HG03565 (cell line): ENCODE measurements around the gene ATP8A2.
A peak's percentile ranks its signal among the peaks of the same experiment; 100 is the strongest.

ENCODE experiments used
- ATAC-seq: cut with Tn5 transposase; IDR thresholded peaks from one replicate; pipeline ENCODE4 v1.9.1; 2021; ENCODE audit warnings: mild to moderate bottlenecking, moderate library complexity; ENCODE audit not compliant: unreplicated experiment

Gene ATP8A2

DNA sequence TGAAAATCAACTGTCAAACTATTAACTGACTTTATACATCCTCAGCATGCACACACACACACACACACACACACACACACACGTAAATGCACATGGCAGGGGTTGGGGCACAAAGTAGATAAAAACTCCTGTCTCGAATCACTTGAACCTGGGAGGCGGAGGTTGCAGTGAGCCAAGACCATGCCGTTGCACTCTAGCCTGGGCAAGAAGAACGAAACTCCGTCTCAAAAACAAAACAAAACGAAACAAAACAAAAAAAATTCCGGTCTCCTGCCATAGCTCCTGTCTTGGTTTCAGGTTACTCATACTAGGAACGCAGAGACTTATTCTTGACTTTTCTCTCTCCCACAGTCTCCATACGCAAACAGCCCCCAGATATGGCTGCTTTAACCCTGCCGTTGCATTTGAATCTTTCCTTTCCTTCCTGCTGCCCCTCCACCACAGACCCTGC is 531.1 kb downstream of the ATP8A2 start:
- peak; percentile 61 for ATAC-seq

DNA sequence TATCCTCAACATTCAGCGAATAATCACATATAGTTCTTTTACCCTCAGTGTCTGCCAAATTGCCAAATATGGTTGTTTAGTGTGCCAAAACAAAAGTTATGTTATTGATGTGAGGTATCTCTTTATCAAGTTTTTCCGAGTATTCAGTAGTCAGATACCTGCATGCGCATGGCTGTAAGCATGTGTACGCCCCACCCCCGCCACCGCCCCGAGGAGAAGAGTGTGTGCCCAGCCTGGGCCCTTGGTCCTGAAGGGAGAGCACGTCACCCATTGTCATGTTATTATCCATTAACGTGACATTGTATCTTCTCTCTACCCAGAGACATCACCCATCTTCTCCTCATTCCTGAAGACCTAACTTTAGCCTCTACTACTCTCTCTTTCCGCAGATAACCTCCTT is 533.1 kb downstream of the ATP8A2 start:
- no peak for ATAC-seq

DNA sequence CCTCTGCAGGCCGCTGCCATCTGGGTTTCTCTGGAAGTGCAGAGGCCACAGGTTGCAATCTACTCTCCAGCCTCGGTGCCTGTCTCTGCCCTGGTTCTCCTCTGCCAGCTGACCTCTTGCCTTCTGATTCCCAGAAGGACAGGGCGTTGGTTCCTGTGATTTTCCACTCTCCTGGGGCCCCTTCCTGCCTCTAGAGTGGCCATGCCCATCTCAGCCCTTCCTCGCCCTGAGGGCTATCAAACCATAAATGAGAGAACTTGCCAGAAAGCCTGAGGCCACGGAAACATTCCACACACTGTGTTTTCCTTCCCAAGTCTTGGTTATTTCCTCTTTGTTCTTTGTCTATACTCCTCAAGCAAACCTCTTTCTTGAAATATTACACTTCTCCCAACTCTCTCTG is 533.8 kb downstream of the ATP8A2 start:
- ATAC-seq, result no peak

DNA sequence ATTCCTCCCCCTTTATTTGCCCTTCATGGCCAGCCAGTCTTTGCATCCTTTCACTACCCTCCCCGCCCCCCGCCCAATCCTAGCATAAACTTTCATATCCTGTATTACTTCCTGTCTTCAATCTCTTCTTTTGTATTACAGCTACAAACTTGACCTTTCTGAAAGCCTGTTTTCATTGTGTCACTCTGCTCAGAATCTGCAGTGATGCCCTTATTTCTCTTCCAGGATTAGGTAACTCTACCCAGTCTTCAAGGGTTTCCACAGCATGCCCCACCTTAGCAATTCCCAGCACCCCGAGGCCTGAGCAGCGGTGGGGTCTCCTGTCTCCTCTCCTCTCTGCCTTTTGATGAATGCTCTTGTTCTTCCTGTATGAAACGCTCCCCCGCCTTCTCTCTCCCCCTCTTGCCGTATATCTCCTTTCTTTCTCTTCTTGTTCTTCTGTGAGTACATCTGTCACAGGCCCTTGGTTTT is 534.5 kb downstream of the ATP8A2 start:
- no peak for ATAC-seq

DNA sequence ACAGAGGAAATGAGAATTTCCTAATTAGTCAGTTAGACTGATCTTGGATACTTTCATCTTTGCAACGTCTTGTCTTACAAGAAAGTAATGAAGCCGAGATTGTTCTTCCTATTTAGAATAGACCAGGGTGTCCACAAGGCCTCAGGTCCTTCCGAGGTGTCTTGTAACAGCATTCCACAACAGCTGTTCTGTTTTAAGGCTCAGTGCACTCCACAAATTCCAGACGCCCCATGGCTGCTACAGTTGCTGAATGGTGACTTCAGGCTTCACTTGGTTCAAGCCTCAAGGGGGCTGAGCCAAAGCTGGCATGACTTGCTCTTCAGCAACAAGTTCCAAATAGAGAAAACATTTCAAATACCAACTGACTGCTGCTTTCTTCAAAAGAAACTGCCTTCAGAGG is 536.6 kb downstream of the ATP8A2 start:
- ATAC-seq, result no peak

DNA sequence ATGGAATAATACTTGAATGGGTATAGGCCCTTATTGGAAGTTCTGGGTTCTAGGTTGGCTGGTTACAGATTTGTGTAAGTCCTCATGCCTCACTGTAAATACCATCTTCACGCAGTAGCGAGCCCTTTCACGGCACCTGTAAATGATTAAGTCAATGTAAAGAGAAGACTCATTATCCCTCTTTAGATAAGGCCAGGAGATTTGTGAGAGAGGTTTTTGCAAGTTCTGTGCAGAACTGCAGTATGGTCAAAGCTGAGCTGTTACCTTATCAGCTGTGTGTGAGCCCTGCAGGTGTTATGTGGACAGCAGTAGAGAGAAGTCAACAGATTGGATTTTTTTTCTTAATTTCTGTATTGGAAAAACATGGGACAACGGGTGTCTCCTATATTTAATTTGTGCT is 538.5 kb downstream of the ATP8A2 start:
- ATAC-seq, result no peak

DNA sequence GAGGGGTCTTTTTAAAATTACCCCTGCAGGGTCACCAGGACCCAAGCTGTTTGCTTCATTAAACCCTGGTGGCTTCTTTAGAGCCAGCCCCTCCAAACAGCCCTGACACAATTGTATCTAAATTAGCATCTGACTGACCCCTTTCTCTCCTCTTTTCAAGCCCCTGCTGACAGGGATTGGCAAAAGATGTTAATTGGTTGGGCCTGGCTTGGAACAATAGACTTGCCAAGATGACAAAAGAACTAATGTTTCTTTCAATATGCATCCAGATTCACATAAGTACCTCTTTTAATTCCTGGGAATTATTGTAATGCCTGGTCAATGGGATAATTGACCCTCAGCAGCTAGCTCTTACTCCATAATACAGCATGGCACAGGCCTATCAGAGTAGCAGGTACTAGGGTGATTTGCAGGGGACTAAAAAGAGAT is 539.2 kb downstream of the ATP8A2 start:
- no peak for ATAC-seq

DNA sequence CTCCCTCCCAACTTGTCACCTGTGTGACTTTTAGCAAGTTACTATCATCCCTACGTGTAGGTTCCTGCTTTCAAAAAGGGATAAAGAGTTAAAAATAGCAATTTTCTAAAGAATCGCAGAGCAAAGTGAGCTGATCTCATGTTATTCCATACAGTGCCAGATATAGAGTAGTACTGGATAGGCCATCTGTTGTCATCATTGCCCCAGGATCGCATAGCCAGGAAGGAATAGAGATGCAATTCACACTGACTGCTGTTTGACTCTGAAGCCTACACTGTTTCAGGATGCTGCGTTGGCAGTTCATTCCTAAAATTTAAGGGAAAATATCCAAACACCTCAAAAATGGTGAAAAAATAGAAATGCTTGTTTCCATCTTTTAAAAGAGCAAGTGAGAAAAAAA is 541.2 kb downstream of the ATP8A2 start:
- ATAC-seq, result no peak

DNA sequence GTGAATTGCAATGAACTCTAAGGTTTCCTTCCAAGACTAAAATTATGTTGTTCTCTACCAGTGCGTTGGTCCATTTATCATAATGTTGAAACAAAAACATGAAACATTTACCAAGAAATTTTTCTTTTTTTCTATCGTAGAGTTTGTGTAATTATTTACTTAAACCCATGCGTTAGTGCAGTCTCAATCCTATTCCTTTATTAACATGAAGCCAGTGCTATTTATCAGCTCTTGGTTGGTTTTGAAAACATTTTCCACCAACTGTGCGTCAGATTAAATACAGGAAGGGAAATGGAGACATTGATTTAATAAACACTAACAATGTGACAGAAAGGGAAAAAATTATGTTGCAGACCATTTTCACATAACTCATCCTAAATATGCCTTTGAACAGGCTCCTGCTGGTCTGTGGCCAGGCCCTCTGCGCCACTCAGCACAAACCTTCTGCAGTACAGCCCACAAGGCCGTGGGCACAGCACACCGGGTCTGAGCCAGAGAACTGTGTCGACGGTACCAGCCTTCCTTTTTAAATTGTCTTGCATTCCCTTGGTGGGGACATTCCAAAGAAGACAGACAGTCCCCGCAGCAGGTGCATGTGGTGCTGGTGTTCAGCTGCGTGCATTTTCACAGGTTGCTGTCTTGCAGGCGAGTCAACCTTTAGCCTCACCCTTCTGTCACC is 544.2 kb downstream of the ATP8A2 start:
- ATAC-seq, result no peak

DNA sequence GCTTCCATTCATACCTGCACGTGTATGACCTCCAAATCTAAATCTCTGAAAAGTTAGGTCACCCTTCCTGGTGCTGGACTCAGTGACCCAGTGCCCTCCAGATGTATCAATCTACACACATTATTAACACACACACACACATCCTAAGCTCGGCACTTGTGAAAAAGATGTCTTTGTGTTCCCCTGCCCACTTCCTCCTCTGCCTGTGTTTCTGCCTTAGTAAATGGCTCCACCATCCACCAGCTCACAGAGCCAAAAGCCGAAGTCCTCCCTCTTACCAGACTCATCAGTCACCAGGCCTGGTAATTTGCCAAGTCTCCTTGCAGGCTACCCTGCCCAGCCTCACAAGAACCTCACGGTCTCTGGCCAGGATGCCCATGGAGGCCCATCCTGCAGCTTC is 548.5 kb downstream of the ATP8A2 start:
- ATAC-seq, result no peak

DNA sequence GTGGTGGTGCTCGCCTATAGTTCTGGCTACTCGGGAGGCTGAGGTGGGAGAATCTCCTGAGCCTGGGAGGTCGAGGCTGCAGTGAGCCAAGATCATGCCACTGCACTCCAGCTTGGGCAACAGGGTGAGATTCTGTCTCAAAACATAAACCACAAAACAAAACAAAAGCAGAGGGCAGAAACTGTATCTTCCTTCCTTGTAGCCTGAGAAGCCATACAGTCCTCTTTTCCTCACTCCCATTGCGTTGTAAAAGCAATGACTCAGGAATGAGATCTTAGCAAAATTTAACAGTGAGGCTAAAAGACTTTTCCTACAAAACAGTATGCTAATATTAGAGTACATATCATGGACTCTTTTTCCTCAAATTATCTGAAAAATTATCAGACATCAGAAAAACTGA is 549.2 kb downstream of the ATP8A2 start:
- ATAC-seq, result no peak

DNA sequence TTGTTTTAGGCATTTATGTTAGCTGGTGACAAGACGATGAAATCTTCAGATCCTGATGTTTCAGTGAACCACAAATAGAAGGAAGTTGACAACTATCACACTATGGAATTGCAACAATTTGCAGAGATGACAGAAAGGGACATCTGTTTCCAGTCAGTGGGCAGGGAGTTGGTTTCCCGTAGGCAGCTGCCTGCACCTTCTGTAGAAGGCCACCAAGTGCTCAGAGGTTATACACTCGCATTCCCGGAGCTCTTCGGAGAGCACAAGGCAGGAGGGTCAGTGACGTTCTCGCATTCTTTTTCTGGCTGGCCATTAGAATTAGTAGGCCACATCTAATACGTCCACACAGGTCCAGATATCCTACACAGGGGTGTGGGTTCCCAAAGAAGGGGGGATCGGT is 550.6 kb downstream of the ATP8A2 start:
- ATAC-seq, result no peak

DNA sequence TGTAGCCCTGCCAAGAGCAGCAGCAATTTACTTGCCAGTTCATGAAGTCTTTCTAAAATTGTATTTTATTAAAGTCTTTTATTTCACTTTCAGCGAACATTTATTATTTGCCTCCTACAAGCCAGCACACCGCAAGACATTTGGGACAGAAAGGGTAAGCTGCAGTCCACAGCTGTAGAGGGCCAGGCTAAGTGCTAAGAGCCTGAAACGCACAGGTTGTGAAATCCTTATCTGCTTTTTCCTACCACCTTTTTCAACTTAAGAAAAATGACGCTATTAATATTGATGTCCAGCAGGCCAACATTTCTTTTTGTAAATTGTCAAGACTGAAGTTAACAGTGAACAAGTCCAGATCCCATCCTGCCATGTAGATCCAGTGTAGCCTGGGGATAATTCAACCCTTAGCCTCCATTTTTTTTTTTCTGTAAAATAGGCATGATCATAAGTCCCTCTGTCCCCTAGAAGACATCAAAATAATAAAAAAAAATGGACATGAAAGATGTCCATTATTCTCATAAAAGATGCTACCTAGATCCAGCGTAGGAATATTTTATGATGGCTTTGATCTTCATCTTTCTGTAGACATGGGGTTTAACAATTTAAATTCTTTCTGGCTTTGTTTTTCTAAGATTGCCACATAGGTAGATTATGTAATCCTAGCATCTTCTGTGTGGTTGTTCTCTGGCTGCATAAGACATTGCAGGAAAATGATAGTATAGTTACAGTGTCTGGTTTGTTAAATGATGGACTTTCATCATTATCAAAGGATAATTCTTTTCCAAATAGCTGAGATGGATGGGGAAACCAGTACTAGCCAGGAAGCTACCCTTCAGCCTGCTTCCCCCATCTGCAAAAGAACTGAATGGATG is 551.7 kb downstream of the ATP8A2 start:
- ATAC-seq, result no peak

DNA sequence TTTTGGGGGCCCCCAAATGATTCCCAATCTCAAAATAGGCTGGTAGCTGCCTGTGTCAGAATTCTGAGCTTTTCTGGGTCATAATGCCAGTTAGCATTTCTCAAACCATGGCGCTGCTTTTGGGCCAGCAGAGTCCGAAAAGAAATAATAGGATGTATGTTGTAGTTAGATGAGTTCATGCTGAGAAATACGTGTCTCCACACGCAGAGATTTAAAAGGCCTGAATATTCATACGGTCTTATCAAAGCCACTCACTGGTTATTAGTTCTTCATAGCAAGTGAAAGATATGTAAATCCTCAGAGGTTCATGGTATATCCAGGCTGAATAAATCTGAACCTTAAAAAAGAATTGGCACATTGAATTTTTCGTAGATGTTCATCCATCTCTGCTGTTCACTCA is 555.6 kb downstream of the ATP8A2 start:
- ATAC-seq, result no peak

DNA sequence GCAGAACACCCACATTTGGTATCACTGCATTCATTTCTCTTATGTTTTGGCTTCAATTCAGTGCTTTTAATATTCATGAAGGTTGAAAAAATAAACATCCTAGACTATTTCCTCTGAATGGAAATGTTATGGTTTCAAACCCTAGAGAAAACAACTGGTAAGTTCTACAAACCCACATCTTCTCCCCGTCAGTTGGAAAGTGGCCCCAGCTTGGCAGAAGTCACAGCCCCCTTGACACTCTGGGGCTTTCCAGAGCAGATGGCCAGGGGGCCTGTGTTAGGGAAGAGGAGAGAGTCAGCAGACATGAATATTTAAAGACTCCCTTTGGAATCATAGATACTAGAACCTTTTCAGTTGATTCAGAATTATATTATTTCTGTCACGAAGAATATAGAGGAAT is 556.2 kb downstream of the ATP8A2 start:
- no peak for ATAC-seq

DNA sequence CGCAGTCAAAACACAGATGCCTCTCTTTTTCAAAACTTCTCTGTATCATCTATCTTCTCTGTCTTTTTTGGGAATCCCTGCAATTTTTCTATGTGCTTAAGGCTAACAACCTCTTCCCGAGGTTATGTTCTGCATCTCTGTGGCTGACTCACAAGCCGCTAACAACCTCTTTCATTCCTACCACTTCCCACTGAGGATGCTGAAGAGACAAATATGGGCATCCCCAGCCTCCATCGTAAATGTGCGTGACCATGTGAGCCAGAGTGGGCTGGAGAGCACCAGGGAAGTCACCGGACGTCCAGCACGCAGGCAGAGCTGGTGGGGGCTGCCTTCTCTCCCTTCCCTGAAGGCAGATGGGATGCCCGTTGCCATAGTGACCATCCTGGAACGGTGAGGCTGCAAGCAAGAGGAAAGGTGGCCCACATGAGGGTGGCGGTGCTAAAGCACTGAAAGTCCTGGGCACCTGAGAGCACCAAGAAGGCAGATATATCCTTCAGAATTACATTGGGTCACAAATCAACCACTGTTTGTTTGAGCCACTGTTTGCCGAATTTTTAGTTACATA is 557.2 kb downstream of the ATP8A2 start:
- no peak for ATAC-seq

DNA sequence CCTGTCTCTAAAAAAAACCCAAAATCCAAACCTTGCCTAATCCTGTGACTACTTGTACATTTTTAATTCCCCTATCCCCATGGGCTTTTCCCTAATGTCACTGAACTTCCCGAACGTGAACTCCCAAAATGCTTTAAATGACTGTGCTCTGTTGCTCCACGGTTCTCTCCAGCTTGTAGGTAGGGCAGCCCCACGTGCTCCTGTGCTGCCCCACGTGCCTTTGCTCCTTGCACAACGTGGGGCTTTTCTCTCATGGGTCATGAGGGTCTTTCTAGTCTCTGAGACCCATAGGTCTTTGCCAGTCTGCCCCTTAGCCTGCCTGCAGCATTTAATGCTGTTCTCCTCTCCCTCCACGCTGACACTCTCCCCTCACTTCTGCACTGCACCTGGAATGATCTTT is 558.0 kb downstream of the ATP8A2 start:
- ATAC-seq, result no peak

DNA sequence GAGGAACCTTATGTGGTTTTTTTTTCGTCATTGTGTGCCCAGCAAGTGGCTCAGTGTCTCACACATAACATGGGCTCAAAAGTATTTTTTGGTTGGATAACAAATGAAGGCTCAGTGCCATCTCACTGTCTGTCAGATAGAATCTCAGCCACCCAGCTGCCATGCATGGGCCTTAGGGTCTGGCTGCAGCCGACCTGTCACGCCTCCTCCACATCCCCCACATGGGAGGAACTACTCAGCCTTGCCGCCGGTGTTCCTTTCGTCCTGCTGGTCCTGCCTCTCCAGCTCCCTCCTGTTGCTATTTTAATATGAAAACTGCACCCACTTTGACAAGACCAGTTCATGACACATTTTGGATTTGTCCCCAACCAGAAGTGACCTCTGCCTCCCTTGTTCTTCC is 558.9 kb downstream of the ATP8A2 start:
- ATAC-seq, result no peak

DNA sequence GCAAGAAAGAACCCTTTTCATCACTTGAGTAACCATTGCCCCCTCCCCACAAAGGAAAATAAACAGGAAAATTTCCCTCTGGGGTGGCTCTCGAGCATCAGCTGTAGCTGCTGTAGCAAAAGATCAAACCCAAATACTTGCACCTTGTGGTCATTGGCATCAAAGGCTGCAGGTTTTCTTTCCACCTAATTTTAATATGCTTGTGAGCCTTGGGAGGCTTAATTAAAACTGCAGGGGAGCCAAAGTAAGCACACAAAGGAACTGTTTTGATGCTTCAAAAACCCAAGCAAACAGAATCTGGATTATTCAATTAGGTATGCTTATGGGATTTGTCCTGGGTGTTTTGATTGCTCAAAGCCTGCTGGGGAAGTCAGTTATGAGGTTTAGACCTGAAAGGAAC is 560.6 kb downstream of the ATP8A2 start:
- ATAC-seq, result no peak

DNA sequence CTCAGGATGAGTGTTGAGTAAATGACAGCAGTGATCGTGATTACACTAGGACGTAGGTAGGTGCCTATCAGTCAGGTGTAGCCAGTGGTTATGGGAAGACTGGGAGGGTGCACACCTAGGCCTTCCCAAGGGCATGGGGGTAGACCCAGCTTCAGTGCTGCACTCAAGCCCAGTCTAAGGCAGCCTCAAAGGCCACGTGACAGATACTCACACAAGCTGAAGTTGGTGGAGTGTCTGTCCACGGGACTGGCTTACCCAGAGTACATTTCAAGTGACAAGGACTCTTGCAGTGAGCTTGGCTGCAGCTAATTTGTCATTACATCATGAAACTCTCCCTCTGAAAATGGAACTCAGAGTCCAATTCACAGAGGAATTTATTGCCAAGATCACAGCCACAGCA is 561.7 kb downstream of the ATP8A2 start:
- no peak for ATAC-seq

DNA sequence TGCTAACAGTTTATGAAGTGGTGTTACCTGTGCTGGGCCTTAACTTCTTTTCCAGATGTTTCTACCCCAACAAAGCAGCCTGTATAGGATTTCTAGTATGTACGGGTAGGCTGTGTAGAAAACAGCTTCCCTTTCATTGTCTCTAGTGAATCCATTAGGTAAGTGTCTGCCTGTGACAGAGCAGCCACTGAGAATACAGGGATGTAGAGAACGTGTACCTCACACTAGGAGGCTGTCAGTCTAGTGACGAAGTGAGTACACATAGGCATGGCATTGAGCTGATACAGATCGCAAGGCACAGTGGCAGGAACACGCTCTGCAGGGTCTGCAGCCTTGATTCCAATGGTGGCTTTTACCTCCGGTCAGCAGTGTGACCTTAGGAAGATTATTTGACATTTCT is 562.4 kb downstream of the ATP8A2 start:
- ATAC-seq, result no peak
